Right renal pelvis (tissue), 4 donors: ENCODE measurements around the gene HCK. TPM values are rescaled to one million over a fixed set of nuclear protein-coding genes. Genes with fewer than 3 reads are reported as not detected.
"Not testable (repeated sequence)": the region's sequence is repeated elsewhere in the genome, so short reads cannot be mapped to it uniquely, and the experiment has no call there.

Experiments used
- DNase-seq, 4 donors: peaks; one replicate each; pipeline ENCODE4 v3.0.0-alpha.2; 2013; ENCODE audit warnings: low read depth in 4 of 4, low spot score in 3 of 4, missing footprints in 1 of 4
- polyA plus RNA-seq, 4 donors: library from polyadenylated mRNA; unstranded; fragments of 120-200 nt; gene quantifications; one replicate each; pipeline ENCODE4 v1.2.1, GENCODE V29; 2013; ENCODE audit not compliant: insufficient read length in 4 of 4

HCK gene
- polyA plus RNA-seq, 4 donors: 2.0 to 2.9 (median 2.6) TPM

DNA sequence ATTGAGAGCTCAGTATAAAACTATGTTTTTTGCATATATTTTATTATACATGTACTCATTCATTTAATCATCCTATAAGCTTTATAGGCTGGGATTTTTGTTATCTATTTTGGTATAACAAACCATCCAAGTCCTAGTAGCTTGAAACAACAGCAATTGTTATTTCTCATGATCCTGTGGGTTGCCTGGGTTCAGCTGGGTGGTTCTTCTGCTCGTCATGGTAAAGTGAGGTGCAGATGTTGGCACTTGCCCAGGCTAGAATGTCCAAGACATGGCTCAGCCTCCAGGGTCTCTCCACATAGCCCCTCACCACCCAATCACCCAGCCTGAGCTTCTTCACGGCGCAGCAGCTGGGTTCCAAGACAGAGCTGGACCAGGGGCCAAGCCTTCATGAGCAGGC lies 36.7 kb downstream of the HCK start:
- DNase-seq: no peak

DNA sequence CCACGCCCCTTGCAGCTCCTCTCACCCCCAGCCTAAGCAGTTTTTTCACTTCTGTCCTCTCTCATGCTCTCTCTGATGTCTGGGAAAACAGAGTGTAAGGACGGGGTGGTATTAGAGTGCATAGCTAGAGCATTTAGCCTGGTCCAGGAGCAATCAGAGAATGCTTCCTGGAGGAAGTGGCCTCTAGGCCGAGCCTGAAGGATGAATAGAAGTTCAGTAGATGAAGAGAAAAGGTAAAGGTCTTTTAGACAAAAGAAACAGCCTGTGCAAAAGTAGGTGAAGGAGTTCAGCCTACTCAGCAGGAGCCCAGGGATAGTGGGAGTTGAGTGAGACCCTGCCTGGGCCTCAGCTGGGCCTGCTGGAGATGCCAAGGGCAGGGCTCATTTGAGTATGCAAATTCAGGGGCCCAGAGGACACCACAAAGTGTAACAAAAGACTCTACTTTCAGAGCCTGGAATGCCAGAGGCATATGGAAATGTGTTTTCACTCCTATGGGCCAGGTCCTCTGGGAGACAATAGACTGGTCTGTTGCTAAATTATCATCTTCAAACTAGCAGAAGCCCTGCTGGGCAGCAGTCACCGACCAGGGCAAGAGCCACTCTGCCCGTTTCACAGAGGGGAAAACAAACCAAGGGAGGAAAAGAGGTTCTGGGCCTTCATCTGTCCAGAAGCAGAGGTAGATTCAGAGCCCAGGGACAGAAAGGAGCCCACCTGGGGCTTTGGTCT lies 37.8 kb downstream of the HCK start:
- no peak for DNase-seq

DNA sequence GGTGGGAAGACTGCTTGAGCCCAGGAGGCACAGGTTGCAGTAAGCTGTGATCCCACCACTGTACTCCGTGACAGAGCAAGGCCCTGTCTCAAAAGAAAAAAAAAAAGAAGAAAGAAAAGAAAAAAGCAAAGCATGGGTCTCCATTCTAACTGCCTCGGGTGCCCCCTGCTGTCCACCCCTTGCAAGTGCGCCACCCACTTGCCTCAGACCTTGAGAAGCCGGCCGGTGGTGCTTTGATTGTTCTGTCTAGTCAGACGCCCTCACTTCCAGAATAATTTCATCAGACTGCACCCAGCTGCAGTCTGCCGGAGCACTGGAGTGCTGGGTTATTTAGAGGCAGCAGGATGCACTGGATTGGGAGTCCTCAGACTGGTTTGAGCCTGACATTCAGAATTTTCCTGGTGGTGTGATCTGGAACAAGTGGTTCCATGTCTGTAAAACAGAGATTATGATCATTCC lies 39.9 kb downstream of the HCK start:
- peak; percentile 49 to 62 (median 50) for DNase-seq

DNA sequence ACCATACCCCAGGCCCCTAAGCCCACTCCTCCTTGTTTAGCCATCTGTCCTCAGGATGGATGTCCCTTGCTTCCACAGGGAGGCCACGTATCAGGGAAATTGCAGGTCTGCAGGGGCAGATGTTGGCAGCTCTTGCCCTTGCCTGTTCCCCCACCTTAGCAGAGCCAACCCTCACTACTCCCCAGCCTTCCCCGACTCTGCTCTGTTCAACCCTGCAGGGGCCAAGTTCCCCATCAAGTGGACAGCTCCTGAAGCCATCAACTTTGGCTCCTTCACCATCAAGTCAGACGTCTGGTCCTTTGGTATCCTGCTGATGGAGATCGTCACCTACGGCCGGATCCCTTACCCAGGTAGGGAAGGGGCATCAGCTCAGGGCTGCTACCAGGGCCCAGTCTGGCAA lies 46.7 kb downstream of the HCK start:
- DNase-seq: no peak

DNA sequence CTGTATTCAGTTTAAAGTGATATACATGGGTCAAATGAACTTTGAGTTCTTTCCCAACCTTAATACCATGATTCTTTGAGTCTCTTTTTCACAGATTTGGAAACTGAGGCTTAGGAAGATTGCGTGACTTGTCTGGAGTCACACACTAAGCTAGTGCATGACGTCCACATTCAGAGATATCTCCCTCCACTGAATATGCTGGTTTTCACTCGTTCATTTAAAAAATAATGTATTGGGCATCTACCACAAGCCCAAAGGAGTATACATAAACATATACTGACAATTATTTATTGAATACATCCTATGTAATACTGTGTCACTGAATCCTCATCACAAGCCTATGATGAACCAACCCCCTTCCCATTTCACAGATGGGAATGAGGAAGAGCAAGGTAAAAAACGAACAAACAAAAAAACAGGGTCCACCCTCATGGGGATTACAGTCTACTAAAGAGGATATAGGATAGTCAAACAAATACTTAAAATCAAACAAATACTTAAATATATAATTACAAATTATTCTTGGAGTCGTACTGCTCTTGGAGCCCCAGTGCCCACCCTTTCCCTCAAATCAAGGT lies 56.9 kb downstream of the HCK start:
- no peak for DNase-seq

DNA sequence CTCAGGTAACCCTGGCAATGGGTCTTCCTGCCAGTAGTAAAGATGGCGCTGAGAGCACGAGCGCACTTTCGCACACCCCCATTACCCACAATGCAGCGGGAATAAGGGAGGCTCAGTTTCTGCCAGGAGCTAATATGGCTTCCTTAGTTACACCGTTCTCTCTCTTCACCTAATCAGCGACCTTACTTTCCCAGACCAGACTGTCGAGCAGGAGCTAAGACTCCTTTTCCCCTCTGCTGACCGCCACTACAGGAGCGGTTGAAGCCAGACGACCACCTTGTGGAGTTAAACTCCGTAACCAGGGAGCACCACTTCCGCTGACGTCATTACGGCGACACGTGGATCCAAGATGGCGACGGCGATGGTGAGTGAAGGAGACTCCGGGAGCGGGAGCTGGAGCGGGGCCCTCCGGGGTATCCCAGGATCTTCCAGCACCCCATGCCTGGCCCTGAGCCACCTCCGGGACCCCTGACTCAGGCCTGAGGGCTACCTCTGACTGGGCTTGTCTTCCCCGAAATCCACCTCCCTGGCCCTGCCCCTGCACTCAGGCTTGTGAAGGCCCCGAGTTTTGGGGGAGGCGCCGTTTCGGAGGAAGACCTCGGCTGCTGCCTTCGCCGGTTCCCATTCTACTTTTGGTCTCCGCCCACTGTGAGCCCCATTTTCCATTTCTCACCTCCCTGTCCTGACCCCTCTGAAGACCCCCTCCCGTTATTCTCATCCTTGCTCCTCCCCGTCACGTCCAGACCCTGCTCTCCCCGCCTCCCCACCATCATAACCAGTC lies 57.5 kb downstream of the HCK start, which contains the start of gene TM9SF4:
TSS of gene TM9SF4 (plus strand) at position 323 of the 781 bp plus-strand sequence. CDS start at position 350, 27 bp downstream.
- peak; percentile 92 to 96 (median 94) for DNase-seq

DNA sequence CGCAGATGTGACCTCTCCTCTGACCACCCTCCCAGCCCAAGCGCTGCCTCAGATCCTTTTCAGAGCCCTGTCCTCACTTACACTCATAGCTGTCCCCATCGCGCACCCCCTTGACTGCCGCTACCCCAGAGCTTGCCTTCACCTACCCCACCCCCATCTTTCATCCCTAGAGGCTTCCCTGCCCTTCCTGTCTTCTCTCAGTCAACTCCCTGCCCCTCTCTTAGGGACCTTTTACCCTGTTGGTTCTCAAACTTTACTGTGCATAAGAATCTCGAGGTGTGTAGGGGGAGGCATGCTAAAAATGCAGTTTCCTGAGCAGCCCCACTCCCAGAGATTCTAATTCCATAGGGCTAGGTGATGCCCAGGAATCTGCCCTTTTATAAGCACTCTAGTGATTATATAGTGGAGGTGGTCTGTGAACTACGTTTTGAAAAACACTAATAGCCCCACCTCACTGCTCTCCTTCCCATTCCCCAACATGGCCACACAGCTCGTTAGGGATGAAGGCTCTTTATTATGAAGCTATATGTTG lies 58.2 kb downstream of the HCK start:
- peak in 1 of 4 donors; percentile 11 for DNase-seq

DNA sequence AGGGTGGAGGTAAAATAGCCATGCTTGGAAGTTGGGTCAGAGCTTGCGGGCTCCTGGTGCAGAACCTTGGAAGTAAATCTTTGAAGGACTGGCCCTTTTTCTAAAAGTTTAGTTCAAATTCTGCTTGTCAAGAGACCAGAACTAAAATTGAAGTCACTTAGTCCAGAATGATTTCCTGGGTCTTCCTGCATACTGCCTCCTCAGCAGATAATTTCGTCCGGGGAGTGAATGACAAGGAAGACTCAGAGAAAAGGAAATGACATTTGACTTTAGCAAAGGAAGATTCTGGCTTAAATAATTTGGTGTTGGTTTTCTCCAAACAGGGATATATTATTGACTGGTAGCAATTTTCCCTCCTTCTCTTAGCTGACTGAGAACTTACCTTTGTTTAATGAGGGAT lies 58.7 kb downstream of the HCK start:
- DNase-seq: no peak

DNA sequence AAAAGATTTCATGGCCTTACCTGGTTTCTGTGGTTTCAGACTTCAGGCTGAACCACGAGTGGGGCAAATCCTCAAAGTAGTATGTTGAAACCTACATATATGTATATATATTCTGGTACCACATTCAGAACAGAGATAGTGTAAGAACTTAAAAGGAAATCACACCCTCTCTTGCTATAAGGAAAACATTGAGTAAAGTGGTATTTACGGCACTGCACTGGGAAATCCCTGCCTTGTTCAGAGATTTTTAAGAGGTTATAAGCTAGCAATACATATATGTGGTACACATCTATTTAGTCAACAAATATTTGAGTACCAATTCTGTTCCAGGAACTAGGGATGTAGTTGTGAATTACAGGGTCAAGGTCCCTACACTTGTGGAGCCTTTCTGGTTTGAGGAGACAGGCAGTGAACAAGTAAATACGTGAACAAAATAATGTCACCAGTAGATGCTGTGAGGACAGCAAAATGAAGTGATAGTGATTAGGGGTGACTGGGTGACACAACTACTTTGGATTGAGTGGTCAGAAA lies 59.2 kb downstream of the HCK start:
- no peak for DNase-seq

DNA sequence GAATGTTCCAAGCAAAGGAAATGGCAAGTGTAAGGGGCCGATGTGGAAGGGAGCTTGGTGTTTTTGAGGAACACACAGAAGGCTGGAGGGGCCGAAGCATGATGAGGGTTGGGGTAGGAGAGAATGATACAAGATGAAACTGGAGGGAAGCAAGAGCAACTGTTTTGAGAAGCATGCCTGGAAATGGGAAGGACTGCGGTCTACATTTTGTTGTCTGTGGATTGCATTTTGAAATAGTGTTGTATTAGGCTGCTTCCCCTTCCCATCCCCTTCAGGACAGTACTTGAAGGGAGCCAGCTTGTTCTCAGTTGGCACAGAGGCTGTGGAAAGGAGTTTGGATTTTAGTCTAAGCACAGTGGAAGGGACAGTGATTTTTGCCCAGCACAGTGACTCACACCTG lies 59.7 kb downstream of the HCK start:
- no peak for DNase-seq

DNA sequence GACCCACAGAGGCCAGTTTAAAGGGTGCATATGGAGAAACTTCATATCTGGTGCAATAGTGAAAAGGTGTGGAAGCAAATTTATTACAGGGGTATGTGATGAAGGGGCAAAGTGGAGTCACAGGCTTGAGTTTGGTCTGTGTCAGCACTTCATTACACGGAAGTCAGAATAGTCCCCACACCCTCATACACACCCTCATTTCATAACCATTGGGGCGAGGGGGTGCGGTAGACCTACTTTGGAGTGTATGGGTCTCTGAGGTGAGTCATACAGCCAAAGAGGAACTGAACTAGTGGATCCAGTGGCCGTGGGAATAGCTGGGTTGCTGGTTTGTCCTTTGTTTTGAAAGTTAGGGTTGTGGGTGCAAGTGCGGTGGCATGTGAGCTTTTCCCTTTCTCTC lies 60.8 kb downstream of the HCK start:
- no peak for DNase-seq

DNA sequence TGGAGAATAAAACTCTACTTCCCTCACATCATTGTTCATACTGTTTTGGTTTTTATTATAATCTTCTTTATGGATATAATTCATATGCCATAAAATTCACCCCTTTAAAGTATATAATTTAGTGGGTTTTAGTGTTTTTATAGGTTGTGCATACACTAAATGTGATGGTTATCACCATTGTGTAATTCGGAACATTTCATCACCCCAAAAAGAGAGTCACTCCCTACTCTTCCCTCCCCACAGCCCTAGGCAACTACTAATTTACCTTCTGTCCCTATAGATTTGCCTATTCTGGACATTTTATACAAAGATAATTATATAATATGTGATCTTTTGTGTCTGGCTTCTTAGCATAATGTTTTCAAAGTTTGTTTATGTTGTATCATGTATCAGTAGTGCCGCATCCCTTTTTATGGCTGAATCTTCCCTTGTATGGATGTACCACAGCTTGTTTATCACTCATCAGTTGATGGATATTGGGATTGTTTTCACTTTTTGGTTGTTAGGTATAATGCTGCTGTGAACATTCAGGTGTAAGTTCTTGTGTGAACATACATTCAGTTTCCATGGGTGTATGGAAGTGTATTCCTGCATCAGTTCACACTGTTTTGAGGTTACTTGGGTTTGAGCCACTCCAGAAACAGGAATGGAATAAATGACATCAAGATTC lies 61.7 kb downstream of the HCK start:
- DNase-seq: no peak

DNA sequence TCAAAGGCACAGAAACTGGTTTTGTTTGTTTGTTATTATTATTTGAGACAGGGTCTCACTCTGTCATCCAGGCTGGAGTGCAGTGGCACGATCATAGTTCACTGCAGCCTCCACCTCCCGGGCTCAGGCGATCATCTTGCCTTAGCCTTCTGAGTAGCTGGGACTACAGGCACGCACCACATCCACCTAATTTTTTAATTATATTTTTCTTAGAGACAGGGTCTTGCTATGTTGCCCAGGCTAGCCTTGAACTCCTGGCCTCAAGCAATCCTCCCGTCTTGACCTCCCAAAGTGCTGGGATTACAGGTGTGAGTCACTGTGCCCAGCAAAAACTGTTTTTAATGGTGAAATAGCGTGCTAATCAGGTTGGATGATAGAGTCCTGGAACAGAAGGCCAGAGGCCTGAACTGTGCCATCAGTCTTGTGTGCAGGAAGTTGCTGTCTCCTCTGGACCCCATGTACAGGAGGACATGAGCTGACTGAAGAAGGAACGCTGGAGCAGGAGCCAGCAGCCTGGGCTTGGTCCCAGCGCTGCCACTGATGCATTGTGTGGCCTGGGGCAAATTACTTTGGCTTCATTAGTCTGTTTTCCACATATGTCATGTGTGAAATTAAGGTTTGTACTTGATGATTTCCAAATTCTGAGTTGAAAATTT lies 62.4 kb downstream of the HCK start:
- DNase-seq: no peak

DNA sequence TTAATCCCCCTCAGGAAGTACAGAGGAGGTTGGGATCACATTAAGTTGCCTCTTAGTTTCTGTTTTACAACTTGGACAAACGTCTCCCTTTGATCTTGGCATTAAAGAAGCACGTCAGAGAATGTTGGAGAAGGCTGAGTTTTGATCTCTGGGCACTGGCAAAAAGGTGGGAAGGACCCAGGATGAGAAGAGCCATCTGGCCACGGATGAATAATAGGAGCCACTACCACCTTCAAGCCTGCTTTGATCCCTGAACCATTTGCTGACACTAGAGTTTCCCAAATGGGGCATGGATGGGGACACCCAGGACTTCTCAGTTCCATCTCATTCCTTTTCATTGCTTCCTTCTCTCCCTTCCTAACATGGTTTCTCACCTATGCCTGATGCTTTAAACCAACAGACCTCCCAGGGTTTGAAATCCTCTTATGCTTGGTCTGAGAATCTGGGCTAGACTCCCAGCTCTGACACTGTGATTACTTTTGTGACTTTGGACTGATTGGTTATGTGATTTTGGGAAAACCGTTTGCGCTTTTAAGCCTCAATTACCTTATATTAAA lies 63.2 kb downstream of the HCK start:
- no peak for DNase-seq

DNA sequence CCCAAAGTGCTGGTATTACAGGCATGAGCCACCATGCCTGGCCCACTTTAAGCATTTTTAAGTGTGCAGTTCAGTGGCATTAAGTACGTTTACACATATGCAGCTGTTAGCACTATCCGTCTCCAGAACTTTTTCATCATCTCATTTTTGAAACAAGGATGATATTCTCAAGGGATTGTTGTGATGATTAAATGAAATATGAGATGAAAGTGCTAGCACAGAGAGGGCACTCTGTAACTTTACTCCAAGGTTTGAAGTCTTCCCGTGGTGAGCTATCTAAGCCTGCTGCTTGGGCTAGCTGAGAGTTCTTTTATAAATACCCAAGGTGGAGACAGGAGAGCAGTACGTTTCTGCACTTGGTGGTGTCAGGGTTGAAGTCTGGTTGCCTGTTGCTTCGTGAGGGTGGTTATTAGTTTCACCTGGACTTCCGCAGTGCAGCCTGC lies 64.1 kb downstream of the HCK start:
- no peak for DNase-seq

DNA sequence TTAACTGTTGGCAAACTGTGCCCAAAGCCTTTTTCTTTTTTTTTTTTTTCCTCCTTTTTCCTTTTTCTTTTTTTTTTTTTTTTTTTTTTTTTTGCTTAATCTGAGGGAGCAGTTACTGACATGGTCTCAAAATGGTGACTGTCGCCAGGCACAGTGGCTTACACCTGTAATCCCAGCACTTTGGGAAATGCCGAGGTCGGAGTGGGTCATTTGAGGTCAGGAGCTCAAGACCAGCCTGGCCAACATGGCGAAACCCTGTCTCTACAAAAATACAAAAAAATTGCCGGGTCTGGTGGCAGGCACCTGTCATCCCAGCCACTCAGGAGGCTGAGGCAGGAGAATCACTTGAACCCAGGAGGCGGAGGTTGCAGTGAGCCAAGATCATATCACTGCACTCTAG lies 64.8 kb downstream of the HCK start:
- DNase-seq: not testable (repeated sequence)

DNA sequence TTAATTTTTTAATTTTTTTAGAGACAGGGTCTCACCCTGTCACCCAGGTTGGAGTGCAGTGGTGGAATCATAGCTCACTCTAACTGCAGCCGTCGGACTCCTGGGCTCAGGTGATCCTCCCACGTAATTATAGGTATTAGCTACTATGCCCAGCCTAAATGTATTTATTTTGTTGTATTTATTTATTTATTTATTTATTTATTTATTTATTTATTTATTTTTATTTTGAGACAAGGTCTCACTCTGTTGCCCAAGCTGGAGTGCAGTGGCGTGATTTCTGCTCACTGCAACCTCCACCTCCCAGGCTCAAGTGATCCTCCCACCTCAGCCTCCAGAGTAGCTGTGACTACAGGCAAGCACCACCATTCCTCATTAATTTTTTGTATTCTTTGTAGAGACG lies 66.4 kb downstream of the HCK start:
- not testable (repeated sequence) for DNase-seq

DNA sequence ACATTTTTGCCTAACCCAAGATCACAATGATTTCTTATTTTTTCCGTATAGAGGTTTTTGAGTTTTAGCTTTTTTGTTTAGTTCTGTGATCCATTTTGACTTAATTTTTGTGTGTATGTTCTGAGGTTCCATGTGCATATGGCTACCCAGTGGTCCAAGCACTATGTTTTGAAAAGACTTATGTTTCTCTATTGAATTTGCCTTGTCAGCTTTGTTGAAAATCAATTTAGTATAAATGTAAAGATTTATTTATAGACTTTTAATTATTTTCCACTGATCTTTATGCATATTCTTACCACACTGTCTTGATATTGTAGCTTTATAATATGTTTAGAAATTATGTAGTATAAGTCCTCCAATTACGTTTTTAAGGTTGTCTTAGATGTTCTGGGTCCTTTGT lies 67.7 kb downstream of the HCK start:
- DNase-seq: no peak

DNA sequence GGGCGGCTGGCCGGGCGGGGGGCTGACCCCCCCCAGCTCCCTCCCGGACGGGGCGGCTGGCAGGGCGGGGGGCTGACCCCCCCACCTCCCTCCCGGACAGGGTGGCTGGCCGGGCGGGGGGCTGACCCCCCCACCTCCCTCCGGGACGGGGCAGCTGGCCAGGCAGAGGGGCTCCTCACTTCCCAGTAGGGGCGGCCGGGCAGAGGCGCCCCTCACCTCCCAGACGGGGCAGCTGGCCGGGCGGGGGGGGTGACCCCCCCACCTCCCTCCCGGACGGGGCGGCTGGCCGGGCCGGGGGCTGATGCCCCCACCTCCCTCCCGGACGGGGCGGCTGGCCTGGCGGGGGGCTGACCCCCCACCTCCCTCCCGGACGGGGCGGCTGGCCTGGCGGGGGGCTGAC lies 69.9 kb downstream of the HCK start:
- not testable (repeated sequence) for DNase-seq

DNA sequence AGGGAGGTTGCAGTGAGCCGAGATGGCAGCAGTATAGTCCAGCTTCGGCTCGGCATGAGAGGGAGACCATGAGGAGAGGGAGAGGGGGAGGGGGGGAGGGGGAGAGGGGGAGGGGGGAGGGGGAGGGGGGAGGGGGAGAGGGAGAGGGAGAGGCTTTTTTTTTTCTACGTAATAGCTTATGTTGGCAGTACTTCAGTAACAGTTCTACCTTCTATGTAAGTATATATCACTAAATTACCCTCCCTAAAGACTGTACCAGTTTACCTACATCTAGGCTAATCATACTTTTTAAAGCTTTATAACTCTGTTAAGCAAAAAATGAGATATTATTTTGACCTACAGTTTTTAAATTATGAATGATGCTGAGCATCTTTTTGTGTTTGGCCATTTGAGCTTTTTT lies 71.0 kb downstream of the HCK start:
- DNase-seq: no peak
